ENCODE data around the gene NTN1.
"Not testable (repeated sequence)": the region's sequence is repeated elsewhere in the genome, so short reads cannot be mapped to it uniquely, and the experiment has no call there.

Gene NTN1

GRCh38 chr17:9127340-9127739 lies 106.0 kb downstream of the NTN1 start:
- DNase-seq: no peak

GRCh38 chr17:9131371-9131770 lies 110.1 kb downstream of the NTN1 start:
- DNase-seq: no peak

- no peak for DNase-seq
Measured at GRCh38 chr17:9132291-9132690, 111.0 kb downstream of the NTN1 start.

- DNase-seq: no peak
Measured at GRCh38 chr17:9132944-9133610, 111.8 kb downstream of the NTN1 start.

GRCh38 chr17:9138161-9138717 lies 116.9 kb downstream of the NTN1 start:
- no peak for DNase-seq

- DNase-seq: no peak
Measured at GRCh38 chr17:9139695-9140094, 118.4 kb downstream of the NTN1 start.

GRCh38 chr17:9140550-9141424 lies 119.5 kb downstream of the NTN1 start:
- no peak for DNase-seq

GRCh38 chr17:9141425-9141753 lies 120.1 kb downstream of the NTN1 start:
- DNase-seq: no peak

GRCh38 chr17:9142772-9143494 lies 121.6 kb downstream of the NTN1 start:
- DNase-seq: no peak

- no peak for DNase-seq
Measured at GRCh38 chr17:9144502-9145249, 123.4 kb downstream of the NTN1 start.

GRCh38 chr17:9146064-9146463 lies 124.8 kb downstream of the NTN1 start:
- DNase-seq: no peak

- DNase-seq: no peak
Measured at GRCh38 chr17:9148905-9149525, 127.7 kb downstream of the NTN1 start.

GRCh38 chr17:9150446-9151090 lies 129.3 kb downstream of the NTN1 start:
- DNase-seq: no peak

GRCh38 chr17:9151091-9151490 lies 129.8 kb downstream of the NTN1 start:
- DNase-seq: no peak

GRCh38 chr17:9151740-9152139 lies 130.4 kb downstream of the NTN1 start:
- not testable (repeated sequence) for DNase-seq

GRCh38 chr17:9158544-9159452 lies 137.5 kb downstream of the NTN1 start:
- no peak for DNase-seq

- no peak for DNase-seq
Measured at GRCh38 chr17:9162275-9162985, 141.1 kb downstream of the NTN1 start.

GRCh38 chr17:9166788-9167187 lies 145.5 kb downstream of the NTN1 start:
- no peak for DNase-seq

GRCh38 chr17:9167379-9167778 lies 146.1 kb downstream of the NTN1 start:
- no peak for DNase-seq

GRCh38 chr17:9169116-9169515 lies 147.8 kb downstream of the NTN1 start:
- no peak for DNase-seq

Data from NCI-H524 treated with DMSO at 0.1 percent for 48 hours (cell line).